Measurements from ENCODE around the gene TTC16. TPM values are rescaled to one million over a fixed set of nuclear protein-coding genes. Genes with fewer than 3 reads are reported as not detected.

Gene TTC16
- total RNA-seq (under 1 TPM in 3 of 4 donors, not detected in 1; 0.06 to 0.14 (median 0.11) TPM), polyA plus RNA-seq (0.14 TPM)
- long read RNA-seq, donor 1: 0 reads
- long read RNA-seq, donor 2, partial matches to known transcripts: 1 of 1 reads
- long read RNA-seq, donor 2, other reads (novel, unspliced or antisense): 0 of 1 reads
- long read RNA-seq, donor 3: 0 reads
- long read RNA-seq, donor 4: 0 reads

GRCh38 chr9:127715470-127716337 is at the start of gene TTC16, which contains the start of gene PTRH1:
Gene TTC16, plus strand, starts transcription at chr9:127716079. Its CDS starts 67 bp downstream, at chr9:127716146.
Gene PTRH1, minus strand, starts transcription at chr9:127715663. Its CDS starts 24 bp downstream, at chr9:127715639.
- intact Hi-C loops (cut with DNase I): loop anchor here in 2 of 4 donors (5.0 kb wide), 2 partner anchors 103 to 108 kb away; partner anchors contain the start of gene STXBP1 (in 1 of the 2)
- ATAC-seq (peak; percentile 96 to 97), DNase-seq (peak; percentile 98 to 99 (median 99))
- H3K27ac ChIP-seq (ENCODE audit: low read length): peak within 1 kb of the TSS; percentile 49
- no peaks in the 10 kb centered on the region for H3K27me3 ChIP-seq (ENCODE audit: control insufficient read depth, insufficient read depth)
- 2% methylated on average over 65 of the region's 65 CpGs for WGBS
- no peaks in the 10 kb centered on the region for H3K4me1 ChIP-seq (ENCODE audit: control insufficient read depth, insufficient read depth, low read length)
- peak within 1 kb of the TSS; percentile 54 for H3K4me3 ChIP-seq (ENCODE audit: low read length)
- no peaks in the 10 kb centered on the region for H3K9me3 ChIP-seq (ENCODE audit: control insufficient read depth, low read length)

GRCh38 chr9:127667127-127667844 is 48.6 kb upstream of the TTC16 start:
- Histone ChIP-seq H3K4me1 (ENCODE audit: control insufficient read depth, insufficient read depth, low read length) (no peaks in the 10 kb centered on the region), H3K27ac (ENCODE audit: low read length) (no peak overlapping the region), H3K4me3 (ENCODE audit: low read length) (no peak overlapping the region), H3K9me3 (ENCODE audit: control insufficient read depth, low read length) (no peaks in the 10 kb centered on the region), H3K27me3 (ENCODE audit: control insufficient read depth, insufficient read depth) (no peaks in the 10 kb centered on the region)
- 77% methylated on average over 3 of the region's 3 CpGs for WGBS
- no peak for ATAC-seq
- DNase-seq: no peak
- intact Hi-C loops (cut with DNase I): no loop called here

- WGBS: 86% methylated on average over 18 of the region's 18 CpGs
- ATAC-seq (no peak), DNase-seq (no peak)
- Histone ChIP-seq H3K4me3 (ENCODE audit: low read length) (no peak overlapping the region), H3K9me3 (ENCODE audit: control insufficient read depth, low read length) (no peaks in the 10 kb centered on the region), H3K27me3 (ENCODE audit: control insufficient read depth, insufficient read depth) (no peaks in the 10 kb centered on the region), H3K27ac (ENCODE audit: low read length) (no peak overlapping the region), H3K4me1 (ENCODE audit: control insufficient read depth, insufficient read depth, low read length) (no peaks in the 10 kb centered on the region)
- intact Hi-C loops (cut with DNase I): no loop called here
Observed at GRCh38 chr9:127667906-127668305, 48.0 kb upstream of the TTC16 start.

- intact Hi-C loops (cut with DNase I): no loop called here
Observed at GRCh38 chr9:127673234-127673633, 42.6 kb upstream of the TTC16 start.

DNA sequence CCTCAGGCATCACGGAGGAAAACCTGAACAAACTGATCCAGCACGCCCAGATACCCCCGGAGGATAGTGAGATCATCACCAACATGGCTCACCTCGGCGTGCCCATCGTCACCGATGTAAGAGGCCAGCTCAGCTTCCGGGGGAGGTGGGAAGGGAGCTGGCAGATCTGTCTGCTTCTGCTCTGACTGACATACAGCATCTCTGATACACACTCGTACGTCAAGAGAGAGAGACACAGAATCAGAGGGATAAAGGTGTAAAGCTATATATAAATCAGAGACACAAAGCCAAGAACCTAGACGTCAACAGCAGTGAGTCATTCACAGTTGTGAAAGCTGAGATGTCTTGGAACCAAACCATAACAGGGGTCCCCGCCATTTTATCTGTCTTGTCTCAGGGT is 39.2 kb upstream of the TTC16 start:
- peak in 1 of 2 donors; percentile 26 for ATAC-seq
- WGBS: 83% methylated on average over 12 of the region's 12 CpGs
- intact Hi-C loops (cut with DNase I): no loop called here

More at GRCh38 chr9:127673234-127673633, 42.6 kb upstream of the TTC16 start:
- Histone ChIP-seq H3K4me1 (ENCODE audit: control insufficient read depth, insufficient read depth, low read length) (no peaks in the 10 kb centered on the region), H3K9me3 (ENCODE audit: control insufficient read depth, low read length) (no peaks in the 10 kb centered on the region), H3K27ac (ENCODE audit: low read length) (no peak overlapping the region), H3K27me3 (ENCODE audit: control insufficient read depth, insufficient read depth) (no peaks in the 10 kb centered on the region), H3K4me3 (ENCODE audit: low read length) (no peak overlapping the region)
- no peak for DNase-seq
- 87% methylated on average over 7 of the region's 7 CpGs for WGBS
- no peak for ATAC-seq

DNA sequence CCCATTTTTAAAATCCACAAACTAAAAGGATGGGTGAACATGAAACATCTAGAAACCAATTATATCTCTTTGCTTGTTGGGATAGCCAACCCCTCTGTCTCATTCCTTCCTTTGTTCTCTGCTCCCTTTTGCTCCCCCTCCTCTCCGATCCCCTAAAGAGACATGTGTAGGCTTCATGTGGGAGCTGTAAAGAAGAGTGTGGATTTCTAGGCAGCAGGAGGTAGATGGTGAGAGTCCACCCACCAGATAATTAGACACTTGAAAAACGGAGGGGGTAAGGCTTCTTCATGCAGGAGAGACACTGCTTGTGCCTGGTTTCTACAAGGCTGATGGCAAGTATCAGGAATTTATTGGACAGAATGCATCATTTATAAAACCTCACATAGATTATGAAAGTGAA is 36.4 kb upstream of the TTC16 start:
- no peaks in the 10 kb centered on the region for H3K9me3 ChIP-seq (ENCODE audit: control insufficient read depth, low read length)
- no peak overlapping the region for H3K27ac ChIP-seq (ENCODE audit: low read length)
- WGBS: 84% methylated on average over 2 of the region's 2 CpGs
- intact Hi-C loops (cut with DNase I): no loop called here
- DNase-seq: no peak
- no peaks in the 10 kb centered on the region for H3K27me3 ChIP-seq (ENCODE audit: control insufficient read depth, insufficient read depth)
- no peak for ATAC-seq
- no peak overlapping the region for H3K4me3 ChIP-seq (ENCODE audit: low read length)
- no peaks in the 10 kb centered on the region for H3K4me1 ChIP-seq (ENCODE audit: control insufficient read depth, insufficient read depth, low read length)

More for the DNA sequence above, 39.2 kb upstream of the TTC16 start:
- Histone ChIP-seq H3K4me3 (ENCODE audit: low read length) (no peak overlapping the region), H3K4me1 (ENCODE audit: control insufficient read depth, insufficient read depth, low read length) (no peaks in the 10 kb centered on the region), H3K27me3 (ENCODE audit: control insufficient read depth, insufficient read depth) (no peaks in the 10 kb centered on the region), H3K9me3 (ENCODE audit: control insufficient read depth, low read length) (no peaks in the 10 kb centered on the region), H3K27ac (ENCODE audit: low read length) (no peak overlapping the region)
- DNase-seq: no peak

DNA sequence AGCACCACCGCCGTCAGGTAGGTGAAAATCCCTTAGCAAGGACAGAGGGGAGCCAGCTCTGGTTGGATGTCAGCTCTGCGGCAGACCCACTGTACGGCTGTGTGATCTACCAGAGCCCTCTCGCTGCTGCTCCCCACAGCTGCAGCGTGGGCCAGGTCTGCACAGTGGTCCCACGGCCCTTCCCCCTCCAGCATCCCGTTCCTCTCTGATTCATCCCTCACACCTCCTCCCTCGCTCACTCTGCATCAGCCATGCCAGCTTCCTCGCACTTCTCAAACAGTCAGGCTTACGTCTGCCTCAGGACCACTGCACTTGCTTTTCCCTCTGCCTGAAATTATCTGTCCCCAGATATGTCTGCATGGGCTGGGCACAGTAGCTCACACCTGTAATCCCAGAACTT is 35.7 kb upstream of the TTC16 start:
- H3K9me3 ChIP-seq (ENCODE audit: control insufficient read depth, low read length): no peaks in the 10 kb centered on the region
- ATAC-seq (no peak), DNase-seq (no peak)
- no peaks in the 10 kb centered on the region for H3K4me1 ChIP-seq (ENCODE audit: control insufficient read depth, insufficient read depth, low read length)
- WGBS: 91% methylated on average over 11 of the region's 11 CpGs
- intact Hi-C loops (cut with DNase I): no loop called here
- H3K27me3 ChIP-seq (ENCODE audit: control insufficient read depth, insufficient read depth): no peaks in the 10 kb centered on the region
- H3K4me3 ChIP-seq (ENCODE audit: low read length): no peak overlapping the region
- H3K27ac ChIP-seq (ENCODE audit: low read length): no peak overlapping the region

GRCh38 chr9:127680846-127681245 is 35.0 kb upstream of the TTC16 start:
- intact Hi-C loops (cut with DNase I): no loop called here
- Histone ChIP-seq H3K27me3 (ENCODE audit: control insufficient read depth, insufficient read depth) (no peaks in the 10 kb centered on the region), H3K4me1 (ENCODE audit: control insufficient read depth, insufficient read depth, low read length) (no peaks in the 10 kb centered on the region), H3K4me3 (ENCODE audit: low read length) (no peak overlapping the region), H3K27ac (ENCODE audit: low read length) (no peak overlapping the region), H3K9me3 (ENCODE audit: control insufficient read depth, low read length) (no peaks in the 10 kb centered on the region)
- DNase-seq (no peak), ATAC-seq (no peak)
- WGBS: 88% methylated on average over 9 of the region's 9 CpGs

GRCh38 chr9:127682351-127683136 is 33.3 kb upstream of the TTC16 start:
- Histone ChIP-seq H3K4me1 (ENCODE audit: control insufficient read depth, insufficient read depth, low read length) (no peaks in the 10 kb centered on the region), H3K9me3 (ENCODE audit: control insufficient read depth, low read length) (no peaks in the 10 kb centered on the region), H3K27me3 (ENCODE audit: control insufficient read depth, insufficient read depth) (no peaks in the 10 kb centered on the region), H3K4me3 (ENCODE audit: low read length) (no peak overlapping the region), H3K27ac (ENCODE audit: low read length) (no peak overlapping the region)
- 92% methylated on average over 23 of the region's 23 CpGs for WGBS
- intact Hi-C loops (cut with DNase I): no loop called here
- ATAC-seq (no peak), DNase-seq (no peak)

DNA sequence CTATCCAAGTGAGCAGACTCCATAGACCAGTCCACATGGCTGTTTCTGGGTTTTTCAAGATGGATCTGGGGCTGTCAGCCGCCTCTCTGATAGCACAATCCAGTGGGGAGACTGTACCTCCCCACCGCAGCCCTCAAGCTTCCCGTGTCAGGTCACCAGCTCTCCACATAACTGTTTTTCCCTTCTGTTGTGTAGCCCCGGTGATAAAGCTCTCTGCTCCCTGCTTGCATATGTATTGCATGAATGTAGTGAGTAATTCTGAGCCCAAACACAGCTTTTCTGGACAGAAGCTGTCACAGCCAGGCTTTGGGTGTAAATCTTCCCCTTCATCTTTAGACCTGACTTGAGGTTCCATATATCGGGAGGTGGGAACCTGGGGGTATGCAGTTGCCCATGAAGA is 32.2 kb upstream of the TTC16 start:
- H3K9me3 ChIP-seq (ENCODE audit: control insufficient read depth, low read length): no peaks in the 10 kb centered on the region
- H3K4me3 ChIP-seq (ENCODE audit: low read length): no peak overlapping the region
- no peaks in the 10 kb centered on the region for H3K27me3 ChIP-seq (ENCODE audit: control insufficient read depth, insufficient read depth)
- intact Hi-C loops (cut with DNase I): no loop called here
- no peak overlapping the region for H3K27ac ChIP-seq (ENCODE audit: low read length)
- 89% methylated on average over 5 of the region's 5 CpGs for WGBS
- DNase-seq (no peak), ATAC-seq (no peak)
- no peaks in the 10 kb centered on the region for H3K4me1 ChIP-seq (ENCODE audit: control insufficient read depth, insufficient read depth, low read length)

Measured in right cardiac atrium (tissue), 5 donors.